ENCODE results near the gene CCDC127.

DNA sequence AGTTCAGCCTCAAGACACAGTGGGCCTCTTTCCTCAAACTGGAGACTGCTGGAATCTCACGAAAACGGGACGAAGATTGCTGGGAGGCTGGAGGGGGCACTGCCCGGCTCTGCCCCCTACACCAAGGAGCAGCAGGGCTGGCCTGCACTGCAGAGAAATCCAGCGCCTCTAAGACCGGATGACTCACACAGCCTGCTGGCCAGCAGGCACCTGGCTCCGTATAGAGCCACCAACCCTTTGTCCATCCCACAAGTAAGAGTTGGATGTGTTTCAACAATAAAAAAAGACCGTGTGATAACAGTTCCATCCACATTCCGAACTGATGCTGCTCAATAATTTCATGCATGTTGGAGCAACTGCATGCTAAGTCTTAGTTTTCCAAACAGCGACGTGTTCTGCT is 11.5 kb downstream of the CCDC127 start:
- no peak for TF ChIP-seq POLR2A (IDR thresholded peaks at IDR 0.05)
- TF ChIP-seq, protein P1, sequence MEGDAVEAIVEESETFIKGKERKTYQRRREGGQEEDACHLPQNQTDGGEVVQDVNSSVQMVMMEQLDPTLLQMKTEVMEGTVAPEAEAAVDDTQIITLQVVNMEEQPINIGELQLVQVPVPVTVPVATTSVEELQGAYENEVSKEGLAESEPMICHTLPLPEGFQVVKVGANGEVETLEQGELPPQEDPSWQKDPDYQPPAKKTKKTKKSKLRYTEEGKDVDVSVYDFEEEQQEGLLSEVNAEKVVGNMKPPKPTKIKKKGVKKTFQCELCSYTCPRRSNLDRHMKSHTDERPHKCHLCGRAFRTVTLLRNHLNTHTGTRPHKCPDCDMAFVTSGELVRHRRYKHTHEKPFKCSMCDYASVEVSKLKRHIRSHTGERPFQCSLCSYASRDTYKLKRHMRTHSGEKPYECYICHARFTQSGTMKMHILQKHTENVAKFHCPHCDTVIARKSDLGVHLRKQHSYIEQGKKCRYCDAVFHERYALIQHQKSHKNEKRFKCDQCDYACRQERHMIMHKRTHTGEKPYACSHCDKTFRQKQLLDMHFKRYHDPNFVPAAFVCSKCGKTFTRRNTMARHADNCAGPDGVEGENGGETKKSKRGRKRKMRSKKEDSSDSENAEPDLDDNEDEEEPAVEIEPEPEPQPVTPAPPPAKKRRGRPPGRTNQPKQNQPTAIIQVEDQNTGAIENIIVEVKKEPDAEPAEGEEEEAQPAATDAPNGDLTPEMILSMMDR (IDR thresholded peaks at IDR 0.05) = no peak
